GM12892 (cell line): ENCODE results near the gene TMEM151A.
"Not testable (repeated sequence)": the region's sequence is repeated elsewhere in the genome, so short reads cannot be mapped to it uniquely, and the experiment has no call there.

Experiments used
- POLR2A ChIP-seq: IDR thresholded peaks from 2 replicates; pipeline ENCODE4 v1.6.1; 2011; ENCODE audit warnings: low read depth, low read length, control low read depth
- TAF1 ChIP-seq: IDR thresholded peaks from 2 replicates; pipeline ENCODE4 v1.6.1; 2011; ENCODE audit warnings: low read depth, mild to moderate bottlenecking, control low read depth, low read length, borderline replicate concordance

DNA sequence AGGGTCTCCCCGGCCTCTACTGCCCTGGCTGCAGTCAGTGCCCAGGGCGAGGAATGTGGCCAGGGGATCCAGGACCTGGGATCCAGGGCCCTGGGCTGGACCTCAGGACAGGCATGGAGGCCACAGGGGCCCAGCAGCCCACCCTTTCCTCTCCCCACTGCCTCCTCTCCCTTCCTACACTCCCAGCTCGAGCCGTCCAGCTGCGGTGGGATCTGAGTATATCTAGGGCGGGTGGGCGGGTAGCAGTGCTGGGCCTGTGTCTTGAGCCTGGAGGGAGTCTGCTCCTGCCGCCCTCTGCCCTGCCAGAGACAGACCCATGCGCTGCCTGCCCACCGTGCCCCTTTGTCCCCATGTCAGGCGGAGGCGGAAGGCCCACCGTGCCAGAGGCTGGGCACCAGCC lies 15.1 kb upstream of the TMEM151A start:
- not testable (repeated sequence) for TF ChIP-seq TAF1, POLR2A
